ENCODE results near the gene MFAP1.
A peak's percentile ranks its signal among the peaks of the same experiment; 100 is the strongest.

MFAP1 gene

GRCh38 chr15:43800286-43801141, 24.0 kb downstream of the MFAP1 start, which contains the start of gene HYPK:
HYPK (plus strand) TSS chr15:43800599; CDS start chr15:43800623, 24 bp downstream.
- H3K27ac ChIP-seq = peak within 1 kb of the TSS; percentile 98
- no peak for TF ChIP-seq ZFX (IDR thresholded peaks at IDR 0.05; ENCODE audit: borderline replicate concordance)
- no peak for TF ChIP-seq CTCF (IDR thresholded peaks at IDR 0.05)

GRCh38 chr15:43799945-43800285, 24.6 kb downstream of the MFAP1 start, which contains the start of gene SERINC4:
SERINC4 (minus strand) TSS chr15:43800220; CDS start chr15:43799986, 234 bp downstream.
- H3K27ac ChIP-seq = peak within 1 kb of the TSS; percentile 98
- TF ChIP-seq ZFX (IDR thresholded peaks at IDR 0.05; ENCODE audit: borderline replicate concordance) (no peak), CTCF (IDR thresholded peaks at IDR 0.05) (no peak)

GRCh38 chr15:43799209-43799944, 25.1 kb downstream of the MFAP1 start:
- TF ChIP-seq CTCF (IDR thresholded peaks at IDR 0.05) (peak; percentile 46), ZFX (IDR thresholded peaks at IDR 0.05; ENCODE audit: borderline replicate concordance) (no peak)
- peak overlapping the region; percentile 98 for H3K27ac ChIP-seq

GRCh38 chr15:43796566-43796965, 27.9 kb downstream of the MFAP1 start:
- peak overlapping the region; percentile 98 for H3K27ac ChIP-seq

GRCh38 chr15:43795997-43796396, 28.5 kb downstream of the MFAP1 start:
- no peak for TF ChIP-seq CTCF (IDR thresholded peaks at IDR 0.05)
- TF ChIP-seq ZFX (IDR thresholded peaks at IDR 0.05; ENCODE audit: borderline replicate concordance) = no peak
- peak overlapping the region; percentile 98 for H3K27ac ChIP-seq

More at GRCh38 chr15:43796566-43796965, 27.9 kb downstream of the MFAP1 start:
- no peak for TF ChIP-seq CTCF (IDR thresholded peaks at IDR 0.05)
- no peak for TF ChIP-seq ZFX (IDR thresholded peaks at IDR 0.05; ENCODE audit: borderline replicate concordance)

GRCh38 chr15:43795197-43795596, 29.3 kb downstream of the MFAP1 start:
- peak overlapping the region; percentile 98 for H3K27ac ChIP-seq

More at GRCh38 chr15:43795197-43795596, 29.3 kb downstream of the MFAP1 start:
- TF ChIP-seq CTCF (IDR thresholded peaks at IDR 0.05) = no peak
- TF ChIP-seq ZFX (IDR thresholded peaks at IDR 0.05; ENCODE audit: borderline replicate concordance) = no peak

Measured in 22Rv1 (cell line).